HepG2 (cell line): ENCODE data around the gene NEAT1. TPM values are rescaled to one million over a fixed set of nuclear protein-coding genes. Genes with fewer than 3 reads are reported as not detected.
A peak's percentile ranks its signal among the peaks of the same experiment; 100 is the strongest.

Experiments used
- ADNP ChIP-seq: sonication (generic); formaldehyde crosslinking; IDR thresholded peaks from 2 replicates; pipeline ENCODE4 v1.4.0; 2020; ENCODE audit warnings: missing genetic modification reagents
- ARNTL ChIP-seq: sonication (generic); formaldehyde crosslinking; IDR thresholded peaks from 2 replicates; pipeline ENCODE4 v1.4.0; 2020; ENCODE audit warnings: mild to moderate bottlenecking, missing genetic modification reagents
- CAMTA2 ChIP-seq: sonication (generic); formaldehyde crosslinking; IDR thresholded peaks from 2 replicates; pipeline ENCODE4 v1.4.0; 2020; ENCODE audit warnings: mild to moderate bottlenecking, missing genetic modification reagents, borderline replicate concordance
- CBX5 ChIP-seq: sonication (generic); formaldehyde crosslinking; IDR thresholded peaks from 2 replicates; pipeline ENCODE4 v1.4.0; 2020; ENCODE audit warnings: missing genetic modification reagents, borderline replicate concordance
- CC2D1A ChIP-seq: sonication (generic); formaldehyde crosslinking; IDR thresholded peaks from 2 replicates; pipeline ENCODE4 v1.8.1; 2023; ENCODE audit warnings: mild to moderate bottlenecking, missing genetic modification reagents
- CCAR2 ChIP-seq: fragments of 200-400 bp; formaldehyde crosslinking; optimal IDR thresholded peaks from 2 replicates; pipeline ENCODE3; 2018; ENCODE audit warnings: low read depth, mild to moderate bottlenecking, low read length, moderate library complexity
- DMAP1 ChIP-seq: IDR thresholded peaks from 2 replicates; pipeline ENCODE4 v1.6.1; 2016
- EED ChIP-seq: sonication (generic); formaldehyde crosslinking; IDR thresholded peaks from 2 replicates; pipeline ENCODE4 v1.5.0; 2020; ENCODE audit warnings: mild to moderate bottlenecking, missing genetic modification reagents
- ETV6 ChIP-seq: sonication (generic); formaldehyde crosslinking; conservative IDR thresholded peaks from 2 replicates; pipeline ENCODE4 v1.4.0; 2020; ENCODE audit warnings: missing genetic modification reagents
- FOXC1 ChIP-seq: sonication (generic); formaldehyde crosslinking; IDR thresholded peaks from 2 replicates; pipeline ENCODE4 v1.8.0; 2022; ENCODE audit warnings: mild to moderate bottlenecking, missing genetic modification reagents, borderline replicate concordance
- JUN ChIP-seq: sonication (generic); formaldehyde crosslinking; IDR thresholded peaks from 2 replicates; pipeline ENCODE4 v1.4.0; 2020; ENCODE audit warnings: mild to moderate bottlenecking, missing genetic modification reagents
- MIXL1 ChIP-seq: IDR thresholded peaks from 2 replicates; pipeline ENCODE4 v1.6.1; 2016
- PAF1 ChIP-seq: IDR thresholded peaks from 2 replicates; pipeline ENCODE4 v1.6.1; 2016; ENCODE audit warnings: missing genetic modification reagents, missing compliant biosample characterization
- REPIN1 ChIP-seq: sonication (generic); formaldehyde crosslinking; IDR thresholded peaks from 2 replicates; pipeline ENCODE4 v1.8.0; 2022; ENCODE audit warnings: missing genetic modification reagents, low read depth, mild to moderate bottlenecking, borderline replicate concordance
- RFXANK ChIP-seq: IDR thresholded peaks from 2 replicates; pipeline ENCODE4 v1.6.1; 2016
- RORA ChIP-seq: sonication (generic); formaldehyde crosslinking; IDR thresholded peaks from 2 replicates; pipeline ENCODE4 v1.5.0; 2020; ENCODE audit warnings: mild to moderate bottlenecking, missing genetic modification reagents, moderate library complexity
- SETDB1 ChIP-seq: sonication (generic); formaldehyde crosslinking; IDR thresholded peaks from 2 replicates; pipeline ENCODE4 v1.5.1; 2020; ENCODE audit warnings: missing genetic modification reagents, mild to moderate bottlenecking, borderline replicate concordance
- U2AF1 ChIP-seq: fragments of 200-400 bp; formaldehyde crosslinking; optimal IDR thresholded peaks from 2 replicates; pipeline ENCODE3; 2017; ENCODE audit warnings: mild to moderate bottlenecking, low read depth, low read length
- ZFY ChIP-seq: sonication (generic); formaldehyde crosslinking; IDR thresholded peaks from 2 replicates; pipeline ENCODE4 v1.4.0; 2020; ENCODE audit warnings: missing genetic modification reagents
- ZNF274 ChIP-seq: sonication (generic); formaldehyde crosslinking; IDR thresholded peaks from 2 replicates; pipeline ENCODE4 v1.5.1; 2020; ENCODE audit warnings: mild to moderate bottlenecking, missing genetic modification reagents
- ZNF331 ChIP-seq: sonication (generic); formaldehyde crosslinking; IDR thresholded peaks from 2 replicates; pipeline ENCODE4 v1.4.0; 2020; ENCODE audit warnings: missing genetic modification reagents
- ZNF446 ChIP-seq: sonication (generic); formaldehyde crosslinking; IDR thresholded peaks from 2 replicates; pipeline ENCODE4 v1.5.0; 2020; ENCODE audit warnings: mild to moderate bottlenecking, missing genetic modification reagents
- ZNF674 ChIP-seq: sonication (generic); formaldehyde crosslinking; IDR thresholded peaks from 2 replicates; pipeline ENCODE4 v1.5.0; 2020; ENCODE audit warnings: low read depth, mild to moderate bottlenecking, missing genetic modification reagents
- polyA plus RNA-seq, 8 experiments: library from polyadenylated mRNA; depleted of rRNA in 3 of 8; stranded (reverse) in 7 of 8; unstranded in 1 of 8; fragments of >200 nt; fragmentation: Illumina TruSeq in 4 of 8; extraction: Trizol in 4 of 8; gene quantifications; 2 replicates each; pipeline versions ENCODE4 v1.2.1 to v1.2.3, GENCODE V29; 2011 to 2016; ENCODE audit warnings: low read depth in 4 of 8, missing spikeins in 1 of 8, mixed read lengths in 1 of 8; ENCODE audit not compliant: insufficient read depth in 1 of 8
- total RNA-seq, 5 experiments: library from RNA; depleted of rRNA; stranded (reverse); fragments of >200 nt; fragmentation: Illumina TruSeq; extraction: Trizol; gene quantifications; 2 replicates each; pipeline ENCODE4 v1.2.3, GENCODE V29; 2016; ENCODE audit warnings: low read depth in 1 of 5
- TF ChIP-seq, protein P1 (sequence below): sonication (generic); formaldehyde crosslinking; IDR thresholded peaks from 2 replicates; pipeline ENCODE4 v1.4.0; 2020; ENCODE audit warnings: missing genetic modification reagents, mild to moderate bottlenecking, borderline replicate concordance
- TF ChIP-seq, protein P2 (sequence below): sonication (generic); formaldehyde crosslinking; IDR thresholded peaks from 2 replicates; pipeline ENCODE4 v1.8.1; 2023; ENCODE audit warnings: mild to moderate bottlenecking, missing genetic modification reagents, borderline replicate concordance
- TF ChIP-seq, protein P3 (sequence below): sonication (generic); formaldehyde crosslinking; IDR thresholded peaks from 2 replicates; pipeline ENCODE4 v1.5.0; 2020; ENCODE audit warnings: missing genetic modification reagents, mild to moderate bottlenecking, borderline replicate concordance
- TF ChIP-seq, protein P4 (sequence below): sonication (generic); formaldehyde crosslinking; IDR thresholded peaks from 2 replicates; pipeline ENCODE4 v1.8.0; 2022; ENCODE audit warnings: missing genetic modification reagents, low read depth, mild to moderate bottlenecking, borderline replicate concordance

NEAT1 gene
- total and polyA plus RNA-seq, 2 of the 13 experiments (the other 11 are each of a cell fraction or from before 2014, with no cell fraction given), result 20.5 to 41.2 TPM

DNA sequence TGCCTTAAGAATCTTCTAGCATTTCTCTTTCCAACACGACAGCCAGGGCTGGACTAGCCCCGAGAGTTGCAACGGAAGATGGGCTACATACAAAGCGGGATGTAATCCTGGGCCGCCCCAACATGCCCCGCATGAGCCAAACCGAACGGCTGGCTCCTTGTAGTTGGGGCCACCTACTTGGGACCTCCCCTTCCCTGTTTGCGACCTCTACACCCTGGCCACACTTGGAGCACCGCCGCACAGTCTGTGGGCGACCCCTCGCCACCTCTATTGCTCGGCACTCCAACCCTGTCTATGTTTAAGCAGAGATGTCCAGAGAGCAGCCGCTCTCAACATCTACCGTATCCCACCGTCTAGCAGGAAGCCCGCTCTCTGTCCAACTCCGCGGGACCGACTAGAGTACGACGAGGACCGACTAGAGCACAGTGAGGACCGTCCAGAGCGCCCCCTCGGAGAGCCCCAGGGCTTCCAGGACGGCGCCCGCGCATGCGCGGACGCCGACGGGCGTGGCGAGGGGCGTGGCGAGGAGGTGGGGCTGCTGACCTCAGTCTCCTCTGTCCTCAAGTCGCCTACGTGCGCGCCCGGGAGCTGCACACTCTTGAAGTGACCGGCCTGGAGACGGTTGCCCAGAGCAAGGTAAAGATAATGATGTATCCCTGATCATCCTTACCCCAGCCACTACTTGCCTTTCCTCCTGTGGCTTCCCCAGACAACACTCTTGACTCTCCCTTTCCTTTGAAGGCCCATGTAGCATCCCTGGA lies 32.3 kb downstream of the NEAT1 start (continued):
- TF ChIP-seq JUN (CRISPR knock-in tag), result no peak
- TF ChIP-seq DMAP1 (CRISPR knock-in tag), result no peak
- no peak for TF ChIP-seq ZNF331 (CRISPR knock-in tag)
- TF ChIP-seq CAMTA2 (CRISPR knock-in tag), result no peak
- no peak for TF ChIP-seq MIXL1 (CRISPR knock-in tag)
- TF ChIP-seq, protein P1, sequence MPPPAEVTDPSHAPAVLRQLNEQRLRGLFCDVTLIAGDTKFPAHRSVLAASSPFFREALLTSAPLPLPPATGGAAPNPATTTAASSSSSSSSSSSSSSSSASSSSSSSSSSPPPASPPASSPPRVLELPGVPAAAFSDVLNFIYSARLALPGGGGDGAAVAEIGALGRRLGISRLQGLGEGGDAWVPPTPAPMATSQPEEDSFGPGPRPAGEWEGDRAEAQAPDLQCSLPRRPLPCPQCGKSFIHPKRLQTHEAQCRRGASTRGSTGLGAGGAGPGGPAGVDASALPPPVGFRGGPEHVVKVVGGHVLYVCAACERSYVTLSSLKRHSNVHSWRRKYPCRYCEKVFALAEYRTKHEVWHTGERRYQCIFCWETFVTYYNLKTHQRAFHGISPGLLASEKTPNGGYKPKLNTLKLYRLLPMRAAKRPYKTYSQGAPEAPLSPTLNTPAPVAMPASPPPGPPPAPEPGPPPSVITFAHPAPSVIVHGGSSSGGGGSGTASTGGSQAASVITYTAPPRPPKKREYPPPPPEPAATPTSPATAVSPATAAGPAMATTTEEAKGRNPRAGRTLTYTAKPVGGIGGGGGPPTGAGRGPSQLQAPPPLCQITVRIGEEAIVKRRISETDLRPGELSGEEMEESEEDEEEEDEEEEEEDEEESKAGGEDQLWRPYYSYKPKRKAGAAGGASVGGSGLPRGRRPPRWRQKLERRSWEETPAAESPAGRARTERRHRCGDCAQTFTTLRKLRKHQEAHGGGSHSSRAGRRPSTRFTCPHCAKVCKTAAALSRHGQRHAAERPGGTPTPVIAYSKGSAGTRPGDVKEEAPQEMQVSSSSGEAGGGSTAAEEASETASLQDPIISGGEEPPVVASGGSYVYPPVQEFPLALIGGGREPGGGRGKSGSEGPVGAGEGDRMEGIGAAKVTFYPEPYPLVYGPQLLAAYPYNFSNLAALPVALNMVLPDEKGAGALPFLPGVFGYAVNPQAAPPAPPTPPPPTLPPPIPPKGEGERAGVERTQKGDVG (CRISPR knock-in tag), result peak; percentile 28; the same call in 1 of the 2 replicates
- TF ChIP-seq ARNTL, result peak; percentile 47; the same call in 1 of the 2 replicates
- TF ChIP-seq U2AF1, result no peak
- no peak for TF ChIP-seq ADNP (CRISPR knock-in tag)
- peak; percentile 50; the same call in 1 of the 2 replicates for TF ChIP-seq ZFY
- no peak for TF ChIP-seq SETDB1 (CRISPR knock-in tag)
- TF ChIP-seq EED, result no peak
- TF ChIP-seq CCAR2, result no peak
- TF ChIP-seq, protein P2, sequence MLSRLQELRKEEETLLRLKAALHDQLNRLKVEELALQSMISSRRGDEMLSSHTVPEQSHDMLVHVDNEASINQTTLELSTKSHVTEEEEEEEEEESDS (CRISPR knock-in tag), result no peak
- TF ChIP-seq RFXANK (CRISPR knock-in tag), result no peak
- TF ChIP-seq, protein P3, sequence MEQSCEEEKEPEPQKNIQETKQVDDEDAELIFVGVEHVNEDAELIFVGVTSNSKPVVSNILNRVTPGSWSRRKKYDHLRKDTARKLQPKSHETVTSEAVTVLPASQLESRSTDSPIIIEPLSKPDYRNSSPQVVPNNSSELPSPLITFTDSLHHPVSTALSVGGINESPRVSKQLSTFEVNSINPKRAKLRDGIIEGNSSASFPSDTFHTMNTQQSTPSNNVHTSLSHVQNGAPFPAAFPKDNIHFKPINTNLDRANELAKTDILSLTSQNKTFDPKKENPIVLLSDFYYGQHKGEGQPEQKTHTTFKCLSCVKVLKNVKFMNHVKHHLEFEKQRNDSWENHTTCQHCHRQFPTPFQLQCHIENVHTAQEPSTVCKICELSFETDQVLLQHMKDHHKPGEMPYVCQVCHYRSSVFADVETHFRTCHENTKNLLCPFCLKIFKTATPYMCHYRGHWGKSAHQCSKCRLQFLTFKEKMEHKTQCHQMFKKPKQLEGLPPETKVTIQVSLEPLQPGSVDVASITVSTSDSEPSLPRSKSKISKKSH (CRISPR knock-in tag), result peak; percentile 86
- no peak for TF ChIP-seq REPIN1 (CRISPR knock-in tag)
- TF ChIP-seq CC2D1A, result no peak
- TF ChIP-seq, protein P4, sequence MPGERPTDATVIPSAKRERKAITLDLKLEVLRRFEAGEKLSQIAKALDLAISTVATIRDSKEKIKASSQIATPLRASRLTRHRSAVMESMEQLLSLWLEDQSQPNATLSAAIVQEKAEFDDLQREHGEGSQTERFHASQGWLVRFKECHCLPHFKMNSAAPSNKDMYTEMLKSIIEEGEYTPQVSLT (CRISPR knock-in tag), result no peak
- 0 out of 2 replicates have a peak, but pooled peaks have one; percentile 30 for TF ChIP-seq FOXC1
- no peak for TF ChIP-seq PAF1
- peak; percentile 58 for TF ChIP-seq ZNF274
- 0 out of 2 replicates have a peak, but pooled peaks have one; percentile 41 for TF ChIP-seq ZNF446 (CRISPR knock-in tag)
- no peak for TF ChIP-seq ETV6 (CRISPR knock-in tag)
- no peak; the same call in 1 of the 2 replicates for TF ChIP-seq CBX5 (CRISPR knock-in tag)
- TF ChIP-seq ZNF674 (CRISPR knock-in tag), result no peak
- no peak for TF ChIP-seq RORA (CRISPR knock-in tag)
